GM18511 (cell line): ENCODE results near the gene CCDC43.
"Not testable (repeated sequence)": the region's sequence is repeated elsewhere in the genome, so short reads cannot be mapped to it uniquely, and the experiment has no call there.

Source experiments
- ATAC-seq: cut with Tn5 transposase; IDR thresholded peaks from one replicate; pipeline ENCODE4 v1.9.1; 2021; ENCODE audit warnings: mild to moderate bottlenecking, moderate library complexity; ENCODE audit not compliant: unreplicated experiment

CCDC43 gene, protein sequence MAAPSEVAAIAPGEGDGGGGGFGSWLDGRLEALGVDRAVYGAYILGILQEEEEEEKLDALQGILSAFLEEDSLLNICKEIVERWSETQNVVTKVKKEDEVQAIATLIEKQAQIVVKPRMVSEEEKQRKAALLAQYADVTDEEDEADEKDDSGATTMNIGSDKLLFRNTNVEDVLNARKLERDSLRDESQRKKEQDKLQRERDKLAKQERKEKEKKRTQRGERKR

DNA sequence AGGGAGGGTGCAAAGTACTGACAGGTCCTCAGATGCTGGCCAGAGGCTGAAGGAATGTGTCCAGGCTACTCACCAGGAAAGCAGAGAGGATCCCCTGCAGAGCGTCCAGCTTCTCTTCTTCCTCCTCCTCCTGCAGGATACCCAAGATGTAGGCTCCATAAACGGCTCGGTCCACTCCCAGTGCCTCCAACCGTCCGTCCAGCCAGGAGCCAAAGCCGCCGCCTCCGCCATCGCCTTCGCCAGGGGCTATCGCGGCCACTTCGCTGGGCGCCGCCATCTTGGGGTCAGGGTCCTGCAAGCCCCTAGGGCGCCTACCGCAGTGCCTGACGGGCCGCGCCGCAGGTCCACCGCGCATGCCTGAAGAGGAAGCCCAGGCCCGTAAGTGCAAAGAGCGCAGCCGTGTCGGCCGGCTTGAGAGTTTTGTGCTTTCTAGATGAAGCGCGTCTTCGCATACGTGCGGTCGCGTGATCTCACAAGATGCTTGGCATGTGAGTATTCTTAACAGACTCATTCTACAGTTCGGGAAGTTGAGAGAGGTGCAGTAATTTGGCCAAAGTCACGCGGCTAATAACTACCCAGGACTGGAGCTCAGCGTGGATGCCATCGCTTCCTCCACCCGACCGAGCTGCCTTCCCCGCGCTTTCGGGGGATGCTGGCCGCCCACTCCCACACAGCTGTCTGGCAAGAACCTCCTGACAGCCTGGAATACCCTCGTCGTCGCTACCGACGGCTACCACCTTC, at the start of gene CCDC43:
Gene CCDC43 (minus strand): TSS at position 300 of the 741 bp plus-strand sequence. CDS start 23 bp downstream, at position 277.
- ATAC-seq = peak; percentile 91

DNA sequence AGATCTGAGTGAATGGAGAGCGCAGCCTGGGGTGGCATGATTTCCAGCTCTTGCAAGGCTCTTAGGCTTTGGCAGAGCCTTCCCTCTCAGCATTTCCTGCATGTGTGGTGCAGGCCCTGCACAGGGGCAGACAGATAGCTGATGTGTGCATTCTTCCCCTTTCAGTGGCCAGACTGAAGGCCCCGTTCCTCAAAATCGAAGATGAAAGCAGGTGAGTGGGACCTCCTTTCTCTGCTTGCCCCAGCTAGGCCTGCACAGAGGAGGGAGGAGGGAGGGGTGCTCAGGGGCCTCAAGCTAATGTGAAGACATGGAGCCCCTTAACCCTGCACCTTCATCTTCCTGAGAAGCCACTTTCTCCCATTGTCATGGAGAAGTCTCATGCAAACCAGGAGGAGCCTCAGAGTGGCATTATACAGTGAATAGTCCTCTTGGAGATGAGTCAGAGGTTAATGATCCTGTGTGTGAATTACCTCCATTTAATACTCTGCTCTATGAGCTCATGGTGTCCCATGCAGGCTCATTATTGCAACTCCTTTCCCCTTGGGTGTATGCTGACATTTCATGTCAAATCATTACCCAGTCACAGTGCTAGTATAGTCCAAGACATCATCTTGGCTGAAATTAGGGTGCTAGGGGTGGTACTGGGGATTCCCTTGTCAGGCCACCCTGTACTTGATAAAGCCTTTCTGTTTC, 48.8 kb upstream of the CCDC43 start:
- peak; percentile 56 for ATAC-seq

DNA sequence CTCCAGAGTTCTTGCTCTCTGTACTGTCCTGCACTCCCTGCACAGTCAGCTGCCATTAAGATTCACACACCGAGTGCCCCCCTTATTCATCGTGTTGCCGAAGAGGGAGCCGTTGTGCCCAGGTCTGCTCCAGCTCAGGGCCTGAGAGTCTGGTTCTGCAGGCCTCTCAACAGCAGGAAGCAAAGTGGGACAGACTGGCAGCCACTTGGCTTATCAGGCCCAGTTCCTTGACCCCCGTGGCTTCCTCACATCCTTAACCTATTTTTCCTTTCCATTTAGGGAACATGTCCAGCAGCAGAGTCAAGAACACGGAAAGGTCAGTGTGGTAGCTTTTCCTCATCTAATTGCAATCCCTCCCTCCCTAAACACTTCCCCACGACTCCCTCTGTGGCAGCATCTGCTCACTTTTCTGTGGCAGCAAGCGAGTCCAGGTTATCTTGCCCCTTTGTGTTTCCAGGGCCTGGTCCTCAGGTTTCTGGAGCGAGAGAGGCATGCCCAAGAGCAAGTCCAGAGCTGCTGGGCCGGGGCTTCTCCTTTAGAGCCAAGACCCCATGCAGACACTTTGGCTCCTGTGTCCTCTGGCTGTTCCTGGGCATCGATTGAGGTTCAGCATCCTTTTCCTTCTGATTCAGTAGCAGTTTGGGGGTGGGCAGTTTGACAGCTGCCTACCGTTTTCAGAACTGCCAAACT, 47.1 kb upstream of the CCDC43 start:
- ATAC-seq = no peak

DNA sequence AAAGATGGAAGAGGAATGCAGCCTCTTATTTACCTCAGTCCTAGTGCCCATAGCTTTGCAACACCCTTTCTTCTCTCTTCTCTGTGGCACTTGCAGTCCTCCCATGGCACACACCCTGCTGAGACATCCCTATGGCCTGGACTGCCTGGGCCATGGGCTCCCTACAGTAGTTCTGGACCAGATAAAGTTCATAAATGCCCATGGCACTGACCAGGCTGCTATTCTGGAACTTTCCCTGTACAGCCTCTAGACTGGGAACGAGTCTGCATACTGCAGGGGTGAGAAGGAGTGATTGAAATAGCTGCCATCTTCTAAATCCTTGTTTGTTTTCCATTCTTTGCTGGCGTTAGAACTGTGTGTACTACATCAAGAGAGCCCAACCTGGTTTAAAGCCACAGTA, 44.7 kb upstream of the CCDC43 start:
- no peak for ATAC-seq

DNA sequence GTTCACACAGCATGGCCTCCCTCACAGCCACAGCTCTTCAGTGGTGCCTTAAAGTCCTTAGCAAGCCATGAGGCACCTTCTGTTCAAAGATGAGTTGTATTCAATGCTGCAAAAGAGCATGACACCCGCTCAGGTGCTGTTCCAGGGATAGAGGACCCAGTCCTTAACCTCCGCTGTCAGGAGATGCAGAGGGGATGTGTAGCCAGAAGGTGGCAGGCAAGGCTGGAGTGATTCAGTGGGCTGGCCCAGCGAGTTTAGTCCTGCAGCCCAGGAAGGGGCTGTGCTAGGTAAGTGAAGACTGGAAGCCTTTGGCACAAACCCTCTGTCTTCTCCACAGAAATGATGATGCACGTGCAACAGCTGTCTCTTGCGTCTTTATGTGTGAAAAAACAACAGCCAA, 44.2 kb upstream of the CCDC43 start:
- no peak for ATAC-seq

DNA sequence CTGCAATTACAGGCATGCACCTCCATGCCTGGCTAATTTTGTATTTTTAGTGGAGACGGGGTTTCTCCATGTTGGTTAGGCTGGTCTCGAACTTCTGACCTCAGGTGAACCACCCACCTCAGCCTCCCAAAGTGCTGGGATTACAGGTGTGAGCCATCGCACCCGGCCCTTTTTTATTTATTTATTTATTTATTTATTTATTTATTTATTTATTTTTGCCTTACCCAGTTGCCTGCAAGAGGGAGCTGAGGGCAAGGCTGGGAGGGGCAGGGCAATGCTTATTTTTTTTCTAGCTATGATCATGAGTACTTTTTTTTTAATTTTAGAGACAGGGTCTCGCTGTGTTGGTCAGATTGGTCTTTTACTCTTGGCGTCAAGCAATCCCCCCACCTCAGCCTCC, 36.5 kb upstream of the CCDC43 start:
- ATAC-seq = not testable (repeated sequence)

DNA sequence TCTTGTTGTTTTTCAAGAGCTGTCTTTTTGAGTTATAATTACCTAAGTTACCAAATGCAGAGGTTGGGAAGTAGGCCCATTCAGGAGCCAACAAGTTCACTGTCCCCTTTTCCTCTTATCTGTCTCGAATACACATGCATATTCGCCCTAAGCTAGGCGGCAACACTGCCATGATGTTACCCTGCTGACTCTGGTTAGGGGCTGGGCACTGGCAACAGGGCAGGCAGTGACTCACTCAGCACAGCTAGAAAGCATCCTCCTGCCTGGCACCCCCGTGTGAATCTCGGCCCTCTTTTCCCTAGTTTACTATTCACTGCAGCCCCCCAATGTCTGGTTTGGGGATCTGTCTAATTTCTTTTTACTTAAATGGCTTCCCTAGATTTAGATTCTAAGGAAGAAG, 32.7 kb upstream of the CCDC43 start:
- ATAC-seq = no peak

DNA sequence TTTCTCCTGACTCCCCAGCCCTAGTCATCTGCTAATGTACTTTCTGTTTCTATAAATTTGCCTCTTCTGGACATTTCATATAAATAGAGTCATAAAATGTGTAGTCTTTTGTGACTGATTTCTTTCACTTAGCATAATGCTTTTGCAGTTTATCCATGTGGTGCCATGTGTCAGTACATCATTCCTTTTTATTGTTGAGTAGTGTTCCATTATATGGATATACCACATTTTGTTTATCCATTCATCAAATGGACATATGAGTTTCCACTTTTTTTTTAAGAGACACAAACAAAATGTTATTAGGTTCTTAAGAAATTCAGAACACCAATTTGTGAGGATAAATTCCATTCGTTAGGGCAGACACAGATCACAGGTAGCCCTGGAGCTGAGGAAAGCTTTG, 29.9 kb upstream of the CCDC43 start:
- no peak for ATAC-seq

DNA sequence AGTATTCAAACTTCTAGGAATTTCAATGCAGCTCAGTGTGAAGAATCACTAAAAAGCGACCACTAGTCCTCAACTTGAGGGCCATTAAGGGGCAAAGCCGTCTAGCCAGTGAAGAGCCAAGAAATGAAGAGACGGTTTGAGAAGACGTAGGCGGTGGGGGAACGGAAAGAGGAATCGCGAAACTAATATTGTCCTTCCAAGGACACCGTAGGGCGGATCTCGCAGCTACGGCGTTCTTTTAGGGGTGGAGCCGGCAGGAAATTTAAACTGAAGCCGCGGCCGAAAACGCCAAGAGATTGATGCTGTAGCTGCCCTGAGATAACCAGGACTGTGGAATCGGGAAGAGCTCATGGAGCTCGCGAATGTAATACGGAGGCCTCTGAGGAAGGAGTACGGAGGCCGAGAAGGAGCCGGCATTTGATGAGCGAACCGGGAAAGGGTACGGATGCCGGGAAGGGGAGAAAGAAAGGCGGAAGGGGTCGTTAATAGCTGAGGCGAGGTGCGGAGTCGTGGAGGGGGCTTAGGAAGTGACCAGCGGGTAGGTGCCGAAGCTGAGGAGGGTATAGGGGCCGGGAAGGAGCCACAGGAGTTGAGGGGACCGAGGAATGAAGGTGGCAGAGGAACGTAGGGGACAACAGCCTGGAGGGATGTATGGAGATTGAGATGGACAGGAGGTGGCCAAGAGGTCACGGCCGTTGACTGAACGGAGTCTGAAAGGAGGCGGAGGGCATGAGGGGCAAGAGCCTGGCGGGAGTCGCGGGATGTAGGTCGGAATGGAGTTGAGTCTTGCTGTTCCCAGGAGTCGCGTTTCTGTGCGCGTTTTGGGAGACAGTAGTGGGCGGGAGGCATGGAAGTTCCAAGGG, 19.1 kb upstream of the CCDC43 start, which contains the start of gene DBF4B:
Gene DBF4B (plus strand): TSS at position 265 of the 863 bp plus-strand sequence. CDS start 156 bp downstream, at position 421.
- ATAC-seq = no peak

DNA sequence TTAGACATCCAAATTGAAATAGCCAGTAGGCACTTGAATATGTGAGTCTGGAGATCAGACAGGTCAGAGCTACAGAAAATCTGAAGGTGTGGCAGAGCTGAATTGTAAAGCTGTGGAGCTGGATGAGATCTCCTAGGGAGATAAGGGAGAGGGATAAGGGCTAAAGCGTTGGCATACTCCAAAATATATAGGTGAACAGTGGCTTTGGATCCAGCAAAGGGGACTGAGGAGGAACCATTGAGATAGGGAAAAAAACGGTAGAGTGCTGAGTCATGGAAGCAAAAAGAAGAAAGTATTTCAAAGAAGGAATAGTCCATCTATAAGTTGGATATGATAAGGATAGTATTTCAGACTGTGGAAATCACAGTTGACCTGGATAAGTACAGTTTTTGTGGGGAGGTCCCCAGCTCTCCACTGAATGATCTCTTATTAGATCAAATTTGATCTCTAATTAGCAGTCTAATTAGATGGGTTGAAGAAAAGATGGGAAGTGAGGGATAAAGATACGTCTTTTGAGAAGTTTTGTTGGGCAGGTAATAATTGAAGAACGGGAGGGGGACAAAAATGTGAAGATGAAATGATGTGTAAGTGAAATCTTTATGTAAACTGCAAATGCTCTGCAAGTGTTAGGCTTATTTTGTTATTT, 18.3 kb upstream of the CCDC43 start:
- no peak for ATAC-seq

DNA sequence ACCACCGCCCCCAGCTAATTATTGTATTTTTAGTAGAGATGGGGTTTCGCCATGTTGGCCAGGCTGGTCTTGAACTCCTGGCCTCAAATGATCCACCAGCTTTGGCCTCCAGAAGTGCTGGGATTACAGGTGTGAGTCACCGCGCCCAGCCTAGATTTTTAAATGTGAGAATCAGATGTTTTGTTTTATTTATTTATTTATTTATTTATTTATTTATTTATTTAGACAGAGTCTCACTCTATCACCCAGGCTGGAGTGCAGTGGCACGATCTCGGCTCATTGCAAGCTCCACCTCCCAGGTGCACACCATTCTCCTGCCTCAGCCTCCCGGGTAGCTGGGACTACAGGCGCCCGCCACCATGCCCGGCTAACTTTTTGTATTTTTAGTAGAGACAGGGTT, 10.7 kb upstream of the CCDC43 start:
- ATAC-seq = not testable (repeated sequence)

DNA sequence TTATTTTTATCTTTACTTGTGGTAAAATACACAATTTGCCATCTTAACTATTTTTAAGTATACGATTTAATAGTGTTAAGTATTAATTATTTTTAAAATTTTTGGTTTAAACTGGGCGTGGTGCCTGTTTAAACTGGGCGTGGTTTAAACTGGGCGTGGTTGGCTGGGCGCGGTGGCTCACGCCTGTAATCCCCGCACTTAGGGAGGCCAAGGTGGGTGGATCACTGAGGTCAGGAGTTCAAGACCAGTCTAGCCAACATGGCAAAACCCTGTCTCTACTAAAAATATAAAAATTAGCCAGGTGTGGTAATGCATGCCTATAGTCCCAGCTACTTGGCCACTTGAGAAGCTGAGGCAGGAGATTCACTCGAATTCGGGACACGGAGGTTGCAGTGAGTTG, 4.0 kb upstream of the CCDC43 start:
- ATAC-seq = no peak

DNA sequence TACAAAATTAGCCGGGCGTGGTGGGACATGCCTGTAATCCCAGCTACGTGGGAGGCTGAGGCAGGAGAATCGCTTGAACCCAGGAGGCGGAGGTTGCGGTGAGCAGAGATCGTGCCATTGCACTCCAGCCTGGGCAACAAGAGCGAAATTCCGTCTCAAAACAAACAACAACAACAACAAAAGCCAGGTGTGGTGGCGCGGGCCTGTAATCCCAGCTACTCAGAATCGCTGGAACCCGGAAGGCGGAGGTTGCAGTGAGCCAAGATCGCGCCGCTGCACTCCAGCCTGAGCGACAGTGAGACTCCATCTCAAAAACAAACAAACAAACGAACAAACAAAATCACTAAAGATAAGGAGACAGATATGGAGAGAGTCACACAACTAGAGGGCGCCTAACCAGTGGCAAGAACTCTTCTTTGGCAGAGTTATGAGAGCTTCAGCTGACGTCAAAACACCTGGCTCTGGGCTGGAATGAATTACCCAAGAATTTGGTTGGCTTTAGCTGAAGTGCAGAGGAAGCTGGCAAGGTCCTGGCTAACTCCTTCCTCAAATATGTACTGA, 1.2 kb upstream of the CCDC43 start:
- ATAC-seq = not testable (repeated sequence)

DNA sequence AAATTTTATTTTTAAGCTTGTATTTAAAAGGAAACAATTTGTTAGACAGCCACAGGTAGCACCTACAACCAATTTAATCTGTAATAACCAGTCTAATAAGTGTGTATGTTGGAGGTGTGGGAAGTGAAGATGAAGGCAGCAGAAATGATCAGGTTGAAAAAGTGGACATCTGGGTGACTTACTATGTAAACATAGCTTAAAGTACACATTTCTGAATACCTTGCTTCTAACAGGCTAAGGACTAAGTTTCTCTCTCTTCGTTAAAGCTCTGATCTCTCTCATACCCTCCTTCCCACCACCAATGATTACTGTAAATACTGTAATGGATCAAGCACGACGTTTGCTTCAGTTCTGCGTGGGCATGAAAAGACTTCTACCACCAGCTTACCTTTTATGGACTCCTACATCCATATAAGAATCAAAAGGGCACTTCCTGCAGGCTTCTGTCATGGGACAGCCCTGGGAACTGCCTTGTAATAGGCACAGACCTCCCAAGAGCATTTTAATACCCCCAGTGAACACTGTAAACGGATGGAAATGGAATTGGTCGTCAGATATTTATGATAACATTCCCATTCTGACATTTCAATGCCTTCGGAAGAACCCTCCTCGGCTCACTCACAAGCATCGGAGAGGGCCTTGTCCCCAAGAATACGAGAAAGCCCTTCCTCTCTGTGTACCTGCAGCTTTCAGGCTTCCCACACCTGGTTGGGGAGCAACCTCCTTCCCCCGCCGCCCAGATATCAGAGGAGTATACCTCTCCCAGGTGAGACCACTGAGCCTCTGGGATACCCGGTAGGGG, 700 bp downstream of the CCDC43 start:
- peak; percentile 12 for ATAC-seq

DNA sequence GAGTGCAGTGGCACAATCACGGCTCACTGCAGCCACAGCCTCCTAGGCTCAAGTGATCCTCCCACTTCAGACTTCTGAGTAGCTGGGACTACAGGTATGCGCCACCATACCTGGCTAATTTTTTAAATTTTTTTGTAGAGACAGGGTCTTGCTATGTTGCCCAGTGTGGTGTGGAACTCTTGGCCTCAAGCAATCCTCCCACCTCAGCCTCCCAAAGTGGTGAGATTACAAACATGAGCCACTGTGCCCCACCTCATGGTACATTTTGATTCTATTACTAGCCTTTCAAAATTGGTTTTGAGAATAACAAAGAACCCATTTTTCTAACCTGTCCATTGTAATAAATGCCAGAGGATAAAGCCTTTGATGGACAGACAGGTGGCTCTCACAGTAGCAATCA, 1.4 kb downstream of the CCDC43 start:
- no peak for ATAC-seq

DNA sequence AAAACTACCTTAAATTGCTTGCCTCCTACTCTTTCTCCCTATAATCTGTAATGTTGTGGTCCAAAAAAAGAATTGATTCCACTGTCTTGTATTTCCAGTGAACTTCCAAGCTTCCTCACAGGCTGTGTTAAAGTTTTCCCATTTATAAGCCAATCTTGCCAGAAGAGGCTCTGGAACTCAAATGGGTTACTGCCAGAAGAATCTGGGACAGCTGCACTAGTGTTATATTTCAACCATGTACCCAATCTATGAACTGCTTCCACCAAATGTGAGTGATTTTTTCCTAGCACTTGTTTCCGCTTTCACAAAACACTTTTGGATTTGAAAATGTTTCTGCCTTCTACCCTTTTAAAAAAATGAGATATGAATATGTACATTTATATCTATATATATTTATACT, 1.8 kb downstream of the CCDC43 start:
- ATAC-seq = no peak

DNA sequence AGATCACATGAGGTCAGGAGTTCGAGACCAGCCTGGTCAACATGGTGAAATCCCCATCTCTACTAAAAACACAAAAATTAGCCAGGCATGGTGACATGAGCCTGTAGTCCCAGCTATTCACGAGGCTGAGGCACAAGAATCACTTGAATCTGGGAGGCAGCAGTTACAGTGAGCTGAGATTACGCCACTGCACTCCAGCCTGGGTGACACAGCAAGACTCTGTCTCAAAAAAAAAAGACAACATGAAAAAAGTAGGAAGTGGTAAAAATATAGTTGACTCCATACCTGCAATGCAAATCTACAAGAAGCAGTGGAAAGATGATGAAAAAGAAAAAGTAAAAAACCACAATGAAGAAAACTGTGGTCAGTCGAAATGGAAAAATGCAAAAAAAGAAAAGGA, 6.3 kb downstream of the CCDC43 start:
- not testable (repeated sequence) for ATAC-seq

DNA sequence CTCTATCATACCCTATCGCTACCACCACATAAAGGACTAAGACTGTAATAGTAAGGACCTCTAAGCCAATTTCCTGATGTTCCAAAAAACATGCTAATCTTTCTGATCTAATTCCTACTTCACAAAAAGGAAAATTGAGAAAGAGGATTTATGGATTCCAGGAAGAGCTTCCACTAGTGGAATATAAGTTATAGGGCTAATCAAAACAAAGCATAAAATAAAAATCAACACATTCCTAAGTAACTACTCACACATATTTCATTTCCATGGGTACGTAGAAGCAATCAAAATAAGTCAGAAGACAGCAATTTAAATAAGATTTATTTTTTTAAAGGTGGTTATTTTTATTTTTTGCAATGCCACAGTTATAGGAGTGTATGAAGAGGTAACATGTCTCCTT, 12.4 kb downstream of the CCDC43 start:
- ATAC-seq = no peak

DNA sequence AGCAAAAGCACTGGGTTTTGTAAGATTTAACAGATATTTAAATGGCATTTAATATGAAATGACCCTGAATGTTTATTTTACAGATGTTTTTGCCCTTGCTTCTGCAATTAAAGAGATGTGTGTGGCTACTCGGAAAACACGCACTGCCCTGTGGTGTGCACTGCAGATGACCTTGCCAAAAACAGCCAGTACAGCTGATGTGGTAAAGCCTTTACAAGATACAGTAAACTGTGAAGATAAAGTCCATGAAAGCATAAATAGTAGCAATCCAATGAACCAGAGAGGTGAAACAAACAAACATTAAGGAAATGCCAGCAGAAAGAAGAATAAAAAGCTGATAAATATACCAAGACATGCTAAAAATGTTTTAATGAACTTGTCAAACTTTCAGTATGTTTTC, 15.7 kb downstream of the CCDC43 start:
- no peak for ATAC-seq
